GM12878 (cell line): ENCODE measurements around the gene NAALADL2.

ENCODE experiments used
- RAD21 ChIP-seq: IDR thresholded peaks from 2 replicates; pipeline ENCODE4 v1.6.1; 2011; ENCODE audit warnings: mild to moderate bottlenecking, low read depth, low read length, moderate library complexity; ENCODE audit not compliant: insufficient read depth
- TAF1 ChIP-seq: IDR thresholded peaks from 2 replicates; pipeline ENCODE4 v1.6.1; 2011; ENCODE audit warnings: mild to moderate bottlenecking, low read depth, low read length, borderline replicate concordance

DNA sequence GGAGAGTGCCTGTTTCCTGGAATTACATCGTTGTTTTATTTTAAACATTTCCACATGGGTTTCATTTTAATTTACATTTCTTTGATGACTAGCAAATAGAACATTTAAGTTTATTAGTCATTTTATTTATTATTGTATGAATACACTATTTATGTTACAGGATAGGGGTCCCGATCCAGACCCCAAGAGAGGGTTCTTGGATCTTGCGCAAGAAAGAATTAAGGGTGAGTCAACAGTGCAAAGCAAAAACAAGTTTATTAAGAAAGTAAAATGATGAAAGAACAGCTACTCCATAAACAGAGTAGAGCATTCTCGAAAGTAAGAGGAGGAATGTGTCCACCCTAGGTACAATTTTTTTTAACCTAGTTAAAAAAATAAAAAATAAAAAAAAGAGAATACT is 539.5 kb downstream of the NAALADL2 start:
- TF ChIP-seq TAF1 (no peak), RAD21 (no peak)
